ACC112 (cell line): Measurements from ENCODE around the gene FXYD1.

Source experiments
- H2AFZ ChIP-seq: fragments of 200-600 bp; sonication (generic); one replicate; pipeline ENCODE4 v1.6.0; 2017; ENCODE audit warnings: antibody characterized with exemption, low read length; ENCODE audit not compliant: unreplicated experiment
- H3K27ac ChIP-seq: fragments of 200-600 bp; sonication (generic); 2 replicates; pipeline ENCODE4 v1.5.1; 2014; ENCODE audit warnings: low read depth, mild to moderate bottlenecking, antibody characterized with exemption, low read length, moderate library complexity
- H3K27me3 ChIP-seq: fragments of 200-600 bp; sonication (generic); 2 replicates; pipeline ENCODE4 v1.6.1; 2014; ENCODE audit warnings: mild to moderate bottlenecking, antibody characterized with exemption, low read length, moderate library complexity, mixed read lengths; ENCODE audit not compliant: insufficient read depth
- H3K36me3 ChIP-seq: fragments of 200-600 bp; sonication (generic); 2 replicates; pipeline ENCODE4 v1.6.1; 2016; ENCODE audit warnings: mild to moderate bottlenecking, antibody characterized with exemption, low read length, moderate library complexity, mixed read lengths; ENCODE audit not compliant: insufficient read depth
- H3K4me1 ChIP-seq: fragments of 200-600 bp; sonication (generic); one replicate; pipeline ENCODE4 v1.6.1; 2016; ENCODE audit warnings: low read length, mixed read lengths; ENCODE audit not compliant: insufficient read depth, unreplicated experiment, control insufficient read depth
- H3K4me3 ChIP-seq: fragments of 200-600 bp; sonication (generic); 2 replicates; pipeline ENCODE4 v1.5.1; 2014; ENCODE audit warnings: mild to moderate bottlenecking, low read depth, low read length
- H3K79me2 ChIP-seq: fragments of 200-600 bp; sonication (generic); one replicate; pipeline ENCODE4 v1.6.0; 2016; ENCODE audit warnings: low read length; ENCODE audit not compliant: control insufficient read depth, unreplicated experiment, insufficient read depth

The FXYD1 gene

DNA sequence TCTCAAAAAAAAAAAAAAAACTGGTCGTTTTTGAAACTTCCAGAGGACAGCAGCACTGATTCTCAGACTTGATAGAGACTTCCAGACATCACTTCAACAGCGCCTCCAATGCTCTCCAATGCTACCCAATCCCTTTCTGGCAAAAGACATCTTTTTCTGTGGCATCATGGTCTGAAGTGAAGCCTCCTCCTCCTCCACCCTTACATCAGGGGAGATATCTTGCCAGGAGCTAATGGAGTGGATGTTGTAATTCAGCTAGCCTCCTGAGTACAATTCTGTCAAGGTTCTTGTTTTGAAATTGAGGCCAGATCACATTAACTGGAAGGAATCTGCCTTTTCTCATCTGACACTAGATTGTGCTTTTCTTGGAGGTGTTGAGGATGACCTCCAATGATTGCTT lies 40.1 kb downstream of the FXYD1 start:
- Histone ChIP-seq H3K4me3 (no peak overlapping the region), H3K27me3 (no peaks in the 10 kb centered on the region), H3K4me1 (peaks cover 8% of the 10 kb centered on the region), H2AFZ (no peak overlapping the region), H3K36me3 (no peaks in the 10 kb centered on the region), H3K79me2 (no peaks in the 10 kb centered on the region), H3K27ac (no peak overlapping the region)

DNA sequence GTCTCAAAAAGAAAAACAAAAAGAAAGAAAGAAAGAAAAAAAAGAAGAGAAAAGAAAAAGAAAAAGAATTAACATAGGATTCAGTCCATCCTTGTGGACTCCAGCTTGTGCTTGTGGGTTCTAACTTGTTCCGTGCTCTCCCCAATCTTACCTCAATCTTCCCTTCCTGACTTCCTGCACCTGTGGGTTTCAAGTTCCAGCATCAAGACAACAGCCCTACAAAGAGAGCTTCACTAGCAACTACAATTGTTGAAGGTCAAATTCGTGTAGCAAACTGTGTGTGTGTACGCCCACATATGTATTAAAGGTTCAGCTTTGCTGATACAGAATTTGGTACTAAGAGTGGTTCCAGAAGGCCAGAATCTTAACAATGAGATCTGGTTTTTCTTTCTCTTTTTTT lies 41.2 kb downstream of the FXYD1 start:
- H3K36me3 ChIP-seq: no peaks in the 10 kb centered on the region
- no peak overlapping the region for H2AFZ ChIP-seq
- no peak overlapping the region for H3K4me3 ChIP-seq
- H3K4me1 ChIP-seq: peaks cover 8% of the 10 kb centered on the region
- no peaks in the 10 kb centered on the region for H3K27me3 ChIP-seq
- H3K27ac ChIP-seq: no peak overlapping the region
- H3K79me2 ChIP-seq: no peaks in the 10 kb centered on the region

- Histone ChIP-seq H3K27ac (no peak overlapping the region), H3K27me3 (no peaks in the 10 kb centered on the region), H3K79me2 (no peaks in the 10 kb centered on the region), H2AFZ (no peak overlapping the region), H3K4me3 (no peak overlapping the region), H3K36me3 (no peaks in the 10 kb centered on the region), H3K4me1 (no peaks in the 10 kb centered on the region)
These were observed 42.8 kb downstream of the FXYD1 start for GRCh38 chr19:35181387-35181786.

- H2AFZ ChIP-seq: no peak overlapping the region
- H3K27me3 ChIP-seq: no peaks in the 10 kb centered on the region; the same call in 1 of the 2 replicates
- H3K36me3 ChIP-seq: no peaks in the 10 kb centered on the region
- H3K27ac ChIP-seq: no peak overlapping the region
- H3K79me2 ChIP-seq: no peaks in the 10 kb centered on the region
- H3K4me1 ChIP-seq: no peaks in the 10 kb centered on the region
- H3K4me3 ChIP-seq: no peak overlapping the region
These were observed 45.6 kb downstream of the FXYD1 start for GRCh38 chr19:35184267-35184666.

GRCh38 chr19:35184884-35185283 lies 46.3 kb downstream of the FXYD1 start:
- no peaks in the 10 kb centered on the region for H3K79me2 ChIP-seq
- no peaks in the 10 kb centered on the region for H3K4me1 ChIP-seq

More at GRCh38 chr19:35184884-35185283, 46.3 kb downstream of the FXYD1 start:
- H3K4me3 ChIP-seq: no peak overlapping the region
- peaks cover 4% of the 10 kb centered on the region; the same call in 1 of the 2 replicates for H3K27me3 ChIP-seq
- H3K36me3 ChIP-seq: no peaks in the 10 kb centered on the region
- H3K27ac ChIP-seq: no peak overlapping the region
- no peak overlapping the region for H2AFZ ChIP-seq
